ENCODE data around the gene SPATA16.
"Not testable (repeated sequence)": the region's sequence is repeated elsewhere in the genome, so short reads cannot be mapped to it uniquely, and the experiment has no call there.

The SPATA16 gene

DNA sequence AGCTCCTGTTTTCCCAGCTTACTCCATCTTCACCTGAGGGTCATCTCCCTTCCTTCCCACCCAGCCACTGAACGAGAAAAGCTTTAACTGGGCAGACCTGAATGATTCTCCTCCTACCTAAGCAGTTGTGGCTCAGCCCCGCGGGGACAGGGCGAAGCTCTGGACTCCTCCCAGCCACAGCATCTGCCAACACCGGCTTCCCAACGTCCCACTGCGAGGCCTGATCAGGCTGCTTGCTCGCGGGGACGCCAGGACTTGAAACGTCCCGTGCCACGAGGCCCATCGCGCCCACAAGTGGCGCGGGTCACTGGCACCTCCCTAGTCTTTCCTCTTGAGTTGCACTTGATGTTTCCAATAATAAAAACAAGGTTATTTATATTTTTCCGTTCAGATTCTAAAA is at the start of gene SPATA16:
Gene SPATA16, minus strand, starts transcription at position 250 of the 400 bp plus-strand sequence. CDS start 23,504 bp downstream, outside the sequence.
- DNase-seq (ENCODE audit: low spot score), result no peak

DNA sequence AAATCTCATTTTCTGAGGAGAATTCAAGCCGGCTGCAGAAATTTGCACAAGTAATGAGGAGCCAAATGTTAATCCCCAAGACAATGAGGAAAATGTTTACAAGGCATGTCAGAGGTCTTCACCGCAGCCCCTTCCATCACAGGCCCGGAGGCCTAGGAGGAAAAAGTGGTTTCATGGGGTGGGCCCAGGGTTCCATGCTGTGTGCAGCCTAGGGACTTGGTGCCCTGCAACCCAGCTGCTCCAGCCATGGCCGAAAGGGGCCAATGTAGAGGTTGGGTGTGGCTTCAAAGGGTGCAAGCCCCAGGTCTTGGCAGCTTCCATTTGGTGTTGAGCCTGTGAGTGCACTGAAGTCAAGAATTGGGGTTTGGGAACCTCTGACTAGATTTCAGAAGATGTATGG is 42.0 kb upstream of the SPATA16 start:
- DNase-seq (ENCODE audit: low spot score), result not testable (repeated sequence)

DNA sequence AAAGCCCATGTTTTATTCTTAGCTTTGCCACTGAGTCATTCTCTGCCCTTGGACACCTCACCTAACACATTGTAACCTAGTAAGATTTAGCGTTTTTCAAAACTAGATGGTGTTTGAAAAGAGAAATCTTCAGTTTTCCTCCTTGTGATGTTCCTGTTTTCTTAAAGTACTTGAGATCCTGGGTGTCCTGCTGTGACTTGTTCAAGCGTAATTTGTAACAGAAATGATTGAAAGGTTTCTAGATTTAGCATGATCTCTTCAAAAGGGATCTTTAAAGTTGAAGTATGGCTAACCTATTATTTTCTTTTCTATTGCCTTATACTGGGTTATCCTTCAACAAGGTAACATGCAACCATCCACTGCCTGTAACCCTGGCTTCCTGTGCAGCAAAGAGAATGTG is 32.6 kb upstream of the SPATA16 start:
- no peak for DNase-seq (ENCODE audit: low spot score)

- DNase-seq (ENCODE audit: low spot score), result not testable (repeated sequence)
Observed at GRCh38 chr3:173159139-173159538, 18.1 kb upstream of the SPATA16 start.

DNA sequence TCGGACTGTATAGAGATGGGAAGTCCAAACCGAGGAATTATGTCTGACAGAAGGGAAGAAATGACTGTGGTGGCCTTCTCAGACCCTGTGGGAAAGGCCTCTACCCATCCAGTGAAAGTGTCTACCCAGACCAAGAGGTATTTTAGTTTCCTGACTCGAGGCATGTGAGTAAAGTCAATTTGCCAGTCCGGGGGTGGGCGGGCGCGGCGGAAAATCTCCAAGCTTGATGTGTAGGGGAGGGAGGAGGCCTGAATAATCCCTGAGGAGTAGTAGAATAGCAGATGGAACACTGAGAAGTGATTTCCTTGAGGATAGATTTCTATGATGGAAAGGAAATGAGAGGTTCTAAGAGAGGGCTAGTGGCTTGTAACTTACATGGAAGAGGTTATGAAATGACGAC is 15.5 kb upstream of the SPATA16 start:
- DNase-seq (ENCODE audit: low spot score), result not testable (repeated sequence)

GRCh38 chr3:173153631-173154030 is 12.6 kb upstream of the SPATA16 start:
- no peak for DNase-seq (ENCODE audit: low spot score)

DNA sequence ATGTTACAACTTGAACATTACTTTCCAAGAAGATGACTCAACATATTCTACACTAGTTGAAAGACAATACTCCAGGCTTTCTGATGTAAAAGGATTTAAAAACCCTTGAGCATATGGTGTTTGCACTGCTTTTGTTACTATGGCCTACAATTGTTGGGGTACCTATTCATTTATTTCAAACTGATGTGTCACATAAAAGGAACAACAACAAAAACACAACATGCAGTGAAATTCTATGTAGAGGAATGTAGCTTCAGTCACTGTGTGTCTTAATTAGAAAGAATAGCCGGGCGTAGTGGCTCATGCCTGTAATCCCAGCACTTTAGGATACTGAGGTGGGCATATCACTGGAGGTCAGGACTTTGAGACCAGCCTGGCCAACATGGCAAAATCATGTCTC is 1.6 kb downstream of the SPATA16 start:
- no peak for DNase-seq (ENCODE audit: low spot score)

DNA sequence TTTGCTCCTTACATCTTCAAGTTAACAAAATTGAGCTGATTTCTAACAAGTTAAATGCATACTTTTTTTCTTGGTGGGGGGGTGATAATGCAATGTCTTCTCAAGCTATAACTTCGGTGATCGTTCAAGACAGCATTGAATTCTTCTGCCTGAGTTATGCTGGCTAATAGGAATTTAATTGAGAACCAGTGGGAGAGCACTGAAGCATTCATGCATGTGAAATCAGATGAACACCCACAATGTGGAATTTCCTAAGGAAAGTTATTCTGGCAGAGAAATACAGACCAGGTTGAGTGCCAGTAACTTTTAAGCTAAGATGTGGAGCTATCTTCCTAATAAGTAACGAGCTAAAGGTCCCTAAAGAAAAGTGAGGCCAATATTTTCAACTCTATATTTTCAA is 3.0 kb downstream of the SPATA16 start:
- no peak for DNase-seq (ENCODE audit: low spot score)

- DNase-seq (ENCODE audit: low spot score), result no peak
Observed at GRCh38 chr3:173135059-173135458, 6.0 kb downstream of the SPATA16 start.

DNA sequence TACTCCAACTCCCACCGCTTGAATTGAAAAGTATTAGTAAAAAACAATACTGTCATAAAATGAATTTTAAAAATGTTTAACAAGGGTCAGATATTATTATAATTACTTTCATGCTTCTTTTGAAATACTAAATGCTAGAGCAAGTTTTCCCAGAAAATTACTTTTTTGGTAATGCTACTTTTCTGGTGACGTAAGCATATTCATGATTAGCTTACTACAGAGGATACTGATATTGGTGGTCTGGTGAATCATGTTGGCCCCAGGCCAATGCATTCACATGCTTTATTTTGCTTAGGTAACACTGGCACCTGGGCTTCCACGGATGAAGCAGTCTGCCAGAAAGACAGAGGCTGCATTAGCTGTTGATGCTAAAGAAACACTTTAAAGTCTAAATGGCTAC is 12.4 kb downstream of the SPATA16 start:
- DNase-seq (ENCODE audit: low spot score), result no peak

DNA sequence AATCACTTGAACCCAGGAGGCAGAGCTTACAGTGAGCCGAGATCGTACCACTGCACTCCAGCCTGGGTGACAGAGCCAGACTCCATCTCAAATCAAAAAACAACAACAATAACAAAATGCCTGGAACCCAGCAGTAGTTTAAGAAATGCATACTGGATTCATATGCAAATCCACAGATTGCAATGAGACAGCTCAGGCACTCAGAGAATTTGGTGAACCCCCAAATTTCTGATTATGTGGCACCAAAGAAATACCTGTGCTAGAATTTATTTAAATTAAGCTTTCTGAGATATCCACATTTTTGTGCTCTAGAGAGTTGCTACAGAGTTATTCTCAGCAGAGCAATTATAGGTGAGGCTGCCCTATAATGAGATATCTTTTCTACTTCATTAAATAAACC is 29.7 kb downstream of the SPATA16 start:
- DNase-seq (ENCODE audit: low spot score), result no peak

- DNase-seq (ENCODE audit: low spot score), result no peak
Observed at GRCh38 chr3:173109143-173109542, 31.9 kb downstream of the SPATA16 start.

DNA sequence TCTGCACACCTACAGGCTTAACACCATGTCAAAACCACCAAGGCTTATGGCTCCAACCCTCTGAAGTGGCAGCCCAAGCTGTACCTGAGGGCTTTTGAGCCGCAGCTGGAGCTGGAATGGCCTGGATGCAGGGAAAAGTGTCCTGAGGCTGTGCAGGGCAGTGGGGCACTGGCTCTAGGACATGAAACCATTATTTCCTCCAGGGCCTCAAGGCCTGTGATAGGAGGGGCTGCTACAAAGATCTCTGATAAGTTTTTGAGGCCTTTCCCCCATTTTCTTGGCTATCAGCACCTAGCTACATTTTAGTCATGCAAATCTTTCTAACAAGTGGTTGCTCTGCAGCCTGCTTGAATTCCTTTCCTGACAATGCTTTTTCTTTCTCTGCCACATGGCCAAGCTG is 37.6 kb downstream of the SPATA16 start:
- no peak for DNase-seq (ENCODE audit: low spot score)

- DNase-seq (ENCODE audit: low spot score), result no peak
Observed at GRCh38 chr3:173098959-173099358, 42.1 kb downstream of the SPATA16 start.

- no peak for DNase-seq (ENCODE audit: low spot score)
Observed at GRCh38 chr3:173096994-173097785, 43.8 kb downstream of the SPATA16 start.

DNA sequence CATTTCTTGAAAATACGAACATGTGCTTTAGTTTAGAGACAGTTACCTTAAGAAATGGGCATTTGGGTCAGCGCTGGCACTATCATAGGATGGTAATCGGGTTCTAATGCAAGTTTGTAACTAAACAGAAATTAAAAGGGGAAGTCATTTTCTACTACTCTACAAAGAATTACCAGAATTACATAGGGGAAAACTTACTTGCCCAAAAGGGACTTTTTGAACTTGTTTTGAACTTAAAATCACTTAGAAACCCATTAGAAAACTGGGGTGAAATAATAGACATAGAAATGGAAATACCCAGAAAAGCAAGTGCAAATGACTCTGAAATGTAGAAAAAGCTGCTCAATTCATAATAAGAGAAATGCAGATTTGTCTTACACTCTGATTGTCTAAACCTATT is 44.9 kb downstream of the SPATA16 start:
- DNase-seq (ENCODE audit: low spot score), result no peak

GRCh38 chr3:173092038-173092437 is 49.0 kb downstream of the SPATA16 start:
- no peak for DNase-seq (ENCODE audit: low spot score)

GRCh38 chr3:173090492-173090891 is 50.5 kb downstream of the SPATA16 start:
- no peak for DNase-seq (ENCODE audit: low spot score)

DNA sequence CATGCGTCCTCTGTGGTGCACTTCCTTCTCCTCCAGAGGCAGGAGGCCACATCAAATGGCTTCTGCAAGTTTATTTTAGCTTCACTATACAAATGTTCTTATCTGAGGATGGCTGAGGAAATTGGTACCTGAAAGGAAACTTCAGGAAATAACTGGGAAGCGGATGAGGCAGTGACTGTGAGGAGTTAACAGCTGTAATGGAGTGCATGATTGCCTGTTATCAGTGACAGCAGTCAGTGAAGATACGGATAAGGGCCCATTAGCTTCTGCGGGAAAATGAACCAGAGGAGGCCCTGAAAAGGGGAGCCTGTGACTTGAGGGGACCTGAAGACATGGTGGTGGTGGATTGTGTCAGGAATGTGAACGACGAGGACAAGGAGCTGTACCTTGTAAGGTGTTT is 51.8 kb downstream of the SPATA16 start:
- DNase-seq (ENCODE audit: low spot score), result no peak

DNA sequence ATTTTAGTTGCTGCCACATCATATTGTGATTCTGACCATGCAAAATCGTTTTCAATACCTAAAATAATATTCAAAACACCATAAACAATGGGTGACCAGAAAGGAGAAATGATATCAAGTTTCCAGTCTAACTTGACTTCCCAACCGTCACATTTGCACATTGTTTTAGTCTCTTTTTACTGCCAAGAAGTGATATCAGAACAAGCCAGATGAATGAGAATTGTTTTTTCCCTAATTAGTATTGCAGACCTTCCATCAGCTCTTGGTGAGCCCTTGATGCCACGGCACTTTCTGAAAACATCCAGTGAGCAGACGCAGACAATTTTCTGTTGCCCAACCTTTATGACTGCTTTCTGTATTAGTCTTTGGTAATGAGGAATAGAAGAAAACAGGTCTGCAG is 62.5 kb downstream of the SPATA16 start:
- DNase-seq (ENCODE audit: low spot score), result no peak

- DNase-seq (ENCODE audit: low spot score), result peak; percentile 20
Observed at GRCh38 chr3:173066044-173067004, 74.7 kb downstream of the SPATA16 start.

- peak; percentile 24 for DNase-seq (ENCODE audit: low spot score)
Observed at GRCh38 chr3:173065543-173065981, 75.5 kb downstream of the SPATA16 start.

DNA sequence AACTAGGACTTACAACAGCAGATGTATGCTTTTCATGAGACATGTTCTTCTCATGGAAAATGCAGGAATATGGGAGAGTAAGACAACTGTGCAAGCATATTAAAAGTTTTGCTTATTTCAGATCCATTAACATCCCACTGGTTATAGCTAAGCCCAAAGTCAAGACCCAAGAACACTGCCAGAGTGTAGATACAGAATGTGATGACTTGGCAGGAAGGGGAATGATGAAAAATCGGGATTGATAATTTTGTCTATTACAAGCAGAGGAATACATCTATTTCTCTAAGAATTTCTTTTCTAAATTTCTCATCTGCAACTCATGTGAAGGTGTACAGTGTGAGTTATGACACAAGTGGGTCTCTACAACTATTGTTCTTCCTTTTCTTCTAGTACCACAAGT is 76.4 kb downstream of the SPATA16 start:
- no peak for DNase-seq (ENCODE audit: low spot score)
